Right lobe of liver (tissue), 4 donors: ENCODE results near the gene KDM4B.

Experiments used
- POLR2A ChIP-seq: fragments of 450-650 bp; IDR thresholded peaks from one replicate; pipeline ENCODE4 v1.6.1; 2017; ENCODE audit warnings: antibody characterized with exemption, mild to moderate bottlenecking
- TF ChIP-seq, protein P1 (sequence below), 4 donors: fragments of 200-600 bp in 3 of 4; fragments of 450-650 bp in 1 of 4; IDR thresholded peaks; one replicate each; pipeline versions ENCODE4 v1.5.1 to v1.8.0; 2016 to 2022; ENCODE audit warnings: antibody characterized with exemption in 4 of 4, mild to moderate bottlenecking in 2 of 4
- donor health status: DM: no; HTN: no; CAD: no.
- donor health status: DM: no; HTN: no; CAD: no.
- donor health status: DM: no; HTN: yes; CAD: no.

- TF ChIP-seq, protein P1, sequence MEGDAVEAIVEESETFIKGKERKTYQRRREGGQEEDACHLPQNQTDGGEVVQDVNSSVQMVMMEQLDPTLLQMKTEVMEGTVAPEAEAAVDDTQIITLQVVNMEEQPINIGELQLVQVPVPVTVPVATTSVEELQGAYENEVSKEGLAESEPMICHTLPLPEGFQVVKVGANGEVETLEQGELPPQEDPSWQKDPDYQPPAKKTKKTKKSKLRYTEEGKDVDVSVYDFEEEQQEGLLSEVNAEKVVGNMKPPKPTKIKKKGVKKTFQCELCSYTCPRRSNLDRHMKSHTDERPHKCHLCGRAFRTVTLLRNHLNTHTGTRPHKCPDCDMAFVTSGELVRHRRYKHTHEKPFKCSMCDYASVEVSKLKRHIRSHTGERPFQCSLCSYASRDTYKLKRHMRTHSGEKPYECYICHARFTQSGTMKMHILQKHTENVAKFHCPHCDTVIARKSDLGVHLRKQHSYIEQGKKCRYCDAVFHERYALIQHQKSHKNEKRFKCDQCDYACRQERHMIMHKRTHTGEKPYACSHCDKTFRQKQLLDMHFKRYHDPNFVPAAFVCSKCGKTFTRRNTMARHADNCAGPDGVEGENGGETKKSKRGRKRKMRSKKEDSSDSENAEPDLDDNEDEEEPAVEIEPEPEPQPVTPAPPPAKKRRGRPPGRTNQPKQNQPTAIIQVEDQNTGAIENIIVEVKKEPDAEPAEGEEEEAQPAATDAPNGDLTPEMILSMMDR (IDR thresholded peaks at IDR 0.05): no peak
- no peak for TF ChIP-seq POLR2A
Measured at GRCh38 chr19:5058521-5059212, 89.8 kb downstream of the KDM4B start.
